GM23338 (cell line): ENCODE data around the gene LCOR.

Source experiments
- CREB1 ChIP-seq: fragments of 250-450 bp; sonication (Bioruptor Pico); IDR thresholded peaks from 2 replicates; pipeline ENCODE4 v1.5.0; 2020; ENCODE audit warnings: low read depth, mild to moderate bottlenecking, moderate library complexity
- CTCF ChIP-seq, 2 experiments: fragments of 200-600 bp in 1 of 2; sonication (generic) in 1 of 2; conservative IDR thresholded peaks; 2 replicates each; pipeline versions ENCODE4 v1.5.1 to v1.6.1; 2016 to 2017; ENCODE audit warnings: antibody characterized with exemption in 2 of 2, low read depth in 2 of 2, mild to moderate bottlenecking in 2 of 2, moderate library complexity in 1 of 2
- ETS1 ChIP-seq: IDR thresholded peaks from 2 replicates; pipeline ENCODE4 v1.6.1; 2016; ENCODE audit warnings: antibody characterized with exemption
- EZH2 ChIP-seq: fragments of 200-600 bp; sonication (generic); IDR thresholded peaks from one replicate; pipeline ENCODE4 v1.8.0; 2017; ENCODE audit warnings: antibody characterized with exemption, mild to moderate bottlenecking, low read depth; ENCODE audit not compliant: unreplicated experiment
- EZH2phosphoT487 ChIP-seq: fragments of 200-600 bp; sonication (generic); IDR thresholded peaks from one replicate; pipeline ENCODE4 v1.8.1; 2018; ENCODE audit warnings: antibody characterized with exemption; ENCODE audit not compliant: unreplicated experiment
- JUNB ChIP-seq: IDR thresholded peaks from one replicate; pipeline ENCODE4 v1.6.1; 2016; ENCODE audit warnings: antibody characterized with exemption; ENCODE audit not compliant: unreplicated experiment
- NANOG ChIP-seq: IDR thresholded peaks from 2 replicates; pipeline ENCODE4 v1.6.1; 2016; ENCODE audit warnings: antibody characterized with exemption, borderline replicate concordance
- POLR2AphosphoS5 ChIP-seq: IDR thresholded peaks from 2 replicates; pipeline ENCODE4 v1.6.1; 2016; ENCODE audit warnings: antibody characterized with exemption, low read depth
- REST ChIP-seq: IDR thresholded peaks from one replicate; pipeline ENCODE4 v1.6.1; 2018; ENCODE audit warnings: antibody characterized with exemption; ENCODE audit not compliant: unreplicated experiment
- STAT1 ChIP-seq: IDR thresholded peaks from one replicate; pipeline ENCODE4 v1.6.1; 2016; ENCODE audit warnings: antibody characterized with exemption; ENCODE audit not compliant: unreplicated experiment
- ZNF114 ChIP-seq: fragments of 250-450 bp; sonication (Bioruptor Pico); IDR thresholded peaks from 2 replicates; pipeline ENCODE4 v1.5.0; 2020; ENCODE audit warnings: mild to moderate bottlenecking, moderate library complexity
- ZNF331 ChIP-seq: fragments of 250-450 bp; sonication (Bioruptor Pico); IDR thresholded peaks from 2 replicates; pipeline ENCODE4 v1.5.0; 2020; ENCODE audit warnings: low read depth, mild to moderate bottlenecking, moderate library complexity
- ZNF462 ChIP-seq: fragments of 250-450 bp; sonication (Bioruptor Pico); IDR thresholded peaks from 2 replicates; pipeline ENCODE4 v1.5.0; 2020; ENCODE audit warnings: mild to moderate bottlenecking, moderate library complexity

- TF ChIP-seq CTCF (conservative IDR thresholded peaks at IDR 0.05; ENCODE audit: low read depth in 2 of 2) = no peak; a peak in 1 of 4 replicates
- TF ChIP-seq POLR2AphosphoS5 = no peak
- TF ChIP-seq ZNF462 (CRISPR knock-in tag) = no peak
- no peak for TF ChIP-seq REST
- TF ChIP-seq EZH2 = no peak
- no peak for TF ChIP-seq CREB1 (CRISPR knock-in tag)
- TF ChIP-seq EZH2phosphoT487 = no peak
- TF ChIP-seq NANOG = no peak
- no peak for TF ChIP-seq ZNF331
- TF ChIP-seq STAT1 = no peak
- no peak for TF ChIP-seq ZNF114 (CRISPR knock-in tag)
- TF ChIP-seq JUNB = no peak
- no peak for TF ChIP-seq ETS1
Observed at GRCh38 chr10:96789571-96790108, 42.5 kb upstream of the LCOR start.
